Measurements from ENCODE around the gene CASKIN1. TPM values are rescaled to one million over a fixed set of nuclear protein-coding genes. Genes with fewer than 3 reads are reported as not detected.

The CASKIN1 gene
- total RNA-seq: 0.12 and 0.33 TPM in 2 replicates

GRCh38 chr16:2196162-2196980 lies at the start of gene CASKIN1:
Gene CASKIN1 (minus strand): TSS chr16:2196605. CDS start chr16:2196432, 173 bp downstream.

GRCh38 chr16:2236337-2237101 lies 40.1 kb upstream of the CASKIN1 start, which contains the start of gene DNASE1L2:
Gene DNASE1L2 (plus strand): TSS chr16:2236444. CDS start chr16:2236817, 373 bp downstream.

GRCh38 chr16:2223221-2223941 lies 27.0 kb upstream of the CASKIN1 start, which contains the start of gene E4F1:
Gene E4F1 (plus strand): TSS chr16:2223591. CDS start chr16:2223614, 23 bp downstream.

GRCh38 chr16:2214719-2214968 lies 18.2 kb upstream of the CASKIN1 start, which contains the start of gene PGP:
Gene PGP (minus strand): TSS chr16:2214840. CDS start chr16:2214777, 63 bp downstream.

GRCh38 chr16:2210386-2211365 lies 14.3 kb upstream of the CASKIN1 start, which contains the start of gene BRICD5:
Gene BRICD5 (minus strand): TSS chr16:2210863. CDS start chr16:2210833, 30 bp downstream.

GRCh38 chr16:2205104-2205966 lies 8.9 kb upstream of the CASKIN1 start, which contains the start of gene MLST8:
Gene MLST8 (plus strand): TSS chr16:2205454. CDS start chr16:2206086, 632 bp downstream.

GRCh38 chr16:2155091-2155950 lies 41.1 kb downstream of the CASKIN1 start, which contains the start of gene TRAF7:
Gene TRAF7 (plus strand): TSS chr16:2155782. CDS start chr16:2163921, 8,139 bp downstream.

GRCh38 chr16:2147981-2148671 lies 48.3 kb downstream of the CASKIN1 start, which contains the start of gene RAB26:
Gene RAB26 (plus strand): TSS chr16:2148625. CDS start chr16:2148784, 159 bp downstream.

GRCh38 chr16:2135770-2136490 lies 60.5 kb downstream of the CASKIN1 start, which contains the start of gene PKD1:
Gene PKD1 (minus strand): TSS chr16:2135898. CDS start chr16:2135689, 209 bp downstream.

Other genes starting within 250 kb of the CASKIN1 start
- not detected in 2 replicates for gene RPL3L, start 241.9 kb downstream of the CASKIN1 start, total RNA-seq
- gene NDUFB10, start 237.1 kb downstream of the CASKIN1 start, total RNA-seq: 110 and 149 TPM in 2 replicates
- 1,423 and 2,571 TPM in 2 replicates for gene RPS2, start 231.8 kb downstream of the CASKIN1 start, total RNA-seq
- gene RNF151, start 229.7 kb downstream of the CASKIN1 start, total RNA-seq: not detected in 2 replicates
- 40.7 and 57.5 TPM in 2 replicates for gene TBL3, start 224.6 kb downstream of the CASKIN1 start, total RNA-seq
- gene NOXO1, start 215.1 kb downstream of the CASKIN1 start, total RNA-seq: not detected in 2 replicates
- 18.5 and 23.0 TPM in 2 replicates for gene GFER, start 212.4 kb downstream of the CASKIN1 start, total RNA-seq
- gene SYNGR3, start 206.6 kb downstream of the CASKIN1 start, total RNA-seq: 1.4 and 6.1 TPM in 2 replicates
- gene ZNF598, start 186.8 kb downstream of the CASKIN1 start, total RNA-seq: 20.7 and 22.7 TPM in 2 replicates
- gene NPW, start 176.8 kb downstream of the CASKIN1 start, total RNA-seq: 0.33 and 0.87 TPM in 2 replicates
- 12.1 and 17.7 TPM in 2 replicates for gene NHERF2, start 169.7 kb downstream of the CASKIN1 start, total RNA-seq
- 29.5 and 31.0 TPM in 2 replicates for gene NTHL1, start 148.8 kb downstream of the CASKIN1 start, total RNA-seq
- gene TSC2, start 148.6 kb downstream of the CASKIN1 start, total RNA-seq: 50.2 and 59.6 TPM in 2 replicates
- 137 and 254 TPM in 2 replicates for gene PKD1, start 60.7 kb downstream of the CASKIN1 start, total RNA-seq
- 1.1 and 1.4 TPM in 2 replicates for gene RAB26, start 48.0 kb downstream of the CASKIN1 start, total RNA-seq
- 46.6 and 52.6 TPM in 2 replicates for gene TRAF7, start 40.8 kb downstream of the CASKIN1 start, total RNA-seq
- 22.6 and 28.9 TPM in 2 replicates for gene MLST8, start 8.8 kb upstream of the CASKIN1 start, total RNA-seq
- 1.7 and 4.9 TPM in 2 replicates for gene BRICD5, start 14.3 kb upstream of the CASKIN1 start, total RNA-seq
- gene PGP, start 18.2 kb upstream of the CASKIN1 start, total RNA-seq: 14.1 and 24.5 TPM in 2 replicates
- 37.0 and 38.0 TPM in 2 replicates for gene E4F1, start 27.0 kb upstream of the CASKIN1 start, total RNA-seq
- gene DNASE1L2, start 39.8 kb upstream of the CASKIN1 start, total RNA-seq: 0.44 and 0.87 TPM in 2 replicates
- gene ECI1, start 55.0 kb upstream of the CASKIN1 start, total RNA-seq: 51.1 and 60.7 TPM in 2 replicates
- 50.1 and 82.1 TPM in 2 replicates for gene RNPS1, start 71.5 kb upstream of the CASKIN1 start, total RNA-seq
- gene ABCA3, start 144.1 kb upstream of the CASKIN1 start, total RNA-seq: 0.89 and 1.5 TPM in 2 replicates
- gene CCNF, start 232.8 kb upstream of the CASKIN1 start, total RNA-seq: 13.7 and 48.0 TPM in 2 replicates